ENCODE measurements around the gene UMODL1. TPM values are rescaled to one million over a fixed set of nuclear protein-coding genes. Genes with fewer than 3 reads are reported as not detected.

UMODL1 gene
- total and polyA plus RNA-seq, 3 experiments from 2014 or later, result 0.07 TPM; not detected in 2

DNA sequence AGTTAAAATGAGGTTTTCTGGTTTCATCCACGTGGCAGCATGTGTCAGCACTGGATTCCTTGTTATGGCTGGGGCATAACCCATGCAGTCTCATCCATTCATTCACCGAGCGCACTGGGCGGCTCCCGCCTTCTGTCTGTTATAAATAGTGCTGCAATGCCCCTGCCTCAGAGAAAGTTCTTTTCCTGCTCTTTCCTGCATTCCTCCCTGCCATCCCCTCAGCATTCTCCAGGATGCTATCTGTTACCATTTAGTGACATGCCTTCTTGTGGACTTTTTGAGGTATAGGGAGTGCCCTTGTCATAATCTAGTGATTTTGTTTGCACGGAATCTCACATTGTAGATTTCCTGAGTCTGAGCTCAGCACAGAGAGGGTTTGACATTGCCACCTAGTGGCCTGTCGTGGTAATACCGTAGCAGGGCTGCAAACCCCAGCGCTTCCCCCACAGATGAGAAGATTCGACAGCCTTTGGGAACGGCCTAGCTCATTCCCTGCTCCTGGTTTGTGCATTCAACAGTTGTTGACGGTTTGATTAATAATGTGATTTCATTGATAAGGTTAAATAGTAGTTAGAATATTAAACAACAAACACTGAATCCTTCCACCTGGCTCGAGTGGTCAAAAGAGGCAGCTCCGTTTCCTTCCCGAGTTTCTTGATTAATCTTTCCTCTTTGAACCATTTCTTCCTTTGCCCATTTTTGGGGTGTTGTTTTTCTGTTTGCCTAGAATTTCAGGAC lies 46.3 kb downstream of the UMODL1 start:
- CTCF ChIA-PET, result interaction anchor here (0.9 to 3.9 kb wide), 28 partner anchors 8 to 834 kb away, joined by 3 to 44 read pairs (median 4); partner anchors contain the start of gene ZBTB21

DNA sequence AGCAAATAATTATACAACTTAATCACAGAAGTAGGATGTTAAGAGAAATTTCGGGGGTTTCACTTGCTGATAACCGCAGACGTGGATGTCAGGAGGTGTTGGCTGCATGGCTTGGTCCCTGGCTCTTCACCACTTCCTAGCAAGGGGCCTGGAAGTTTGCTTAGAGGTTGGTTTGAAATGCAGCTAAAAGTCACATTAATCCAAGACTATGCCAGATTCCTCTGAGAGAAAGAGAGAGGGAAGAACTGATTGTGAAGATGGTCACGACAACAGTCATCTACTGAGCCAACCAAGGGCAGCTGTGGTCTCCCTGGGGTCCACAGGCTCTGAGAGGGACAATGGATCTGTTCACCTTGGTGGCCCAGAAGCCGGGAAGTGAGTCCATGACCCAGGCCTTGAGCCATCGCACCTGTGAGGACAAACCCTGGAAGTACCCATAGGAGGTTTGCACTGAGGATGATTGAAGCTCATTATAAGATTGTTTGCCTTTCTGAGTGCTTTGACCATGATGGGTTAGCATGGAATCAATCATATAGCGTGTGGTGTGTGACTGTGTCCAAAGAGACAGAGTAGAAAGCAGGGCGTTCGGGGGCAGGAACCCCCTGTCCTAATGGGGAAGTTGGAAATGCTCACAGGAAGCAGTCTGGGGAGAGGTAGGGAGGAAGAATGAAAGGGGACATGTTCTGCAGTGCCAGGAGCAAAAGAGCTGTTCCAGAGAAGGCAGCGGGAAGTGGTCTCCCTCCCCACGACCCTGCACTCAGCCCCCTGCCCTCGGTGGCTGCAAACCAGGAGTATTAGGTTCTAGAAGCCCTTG lies 47.1 kb downstream of the UMODL1 start:
- Histone ChIP-seq H3K4me3 (ENCODE audit: low read length) (no peak overlapping the region), H3K27me3 (ENCODE audit: insufficient read depth, low read length, poor library complexity, severe bottlenecking) (peaks cover 48% of the 10 kb centered on the region), H3K36me3 (ENCODE audit: insufficient read depth, low read length) (no peaks in the 10 kb centered on the region), H3K27ac (ENCODE audit: low read depth, low read length) (no peak overlapping the region), H3K4me1 (ENCODE audit: insufficient read depth, low read length) (peaks cover 4% of the 10 kb centered on the region), H3K9me3 (ENCODE audit: low read length) (no peaks in the 10 kb centered on the region)
- Mint-ChIP-seq H3K36me3 (no peaks in the 10 kb centered on the region), H3K4me1 (peaks cover 5 to 11% (median 8%) of the 10 kb centered on the region in 3 donors), H3K4me3 (no peak overlapping the region), H3K27ac (no peak overlapping the region), H3K27me3 (peaks cover 36 to 86% of the 10 kb centered on the region in 2 donors), H3K9me3 (no peaks in the 10 kb centered on the region)
- CTCF ChIA-PET, result interaction anchor here (0.9 to 3.9 kb wide), 26 partner anchors 10 to 835 kb away, joined by 3 to 44 read pairs (median 4); partner anchors contain the start of gene ZBTB21
- DNase-seq, result no peak
- POLR2A ChIA-PET, result interaction anchor here (0.6 to 1.2 kb wide), 3 partner anchors 107 to 715 kb away, joined by 3 to 5 read pairs (median 3); no protein-coding TSS in a partner anchor

More for the DNA sequence above, 46.3 kb downstream of the UMODL1 start:
- H3K27ac Mint-ChIP-seq, result no peak overlapping the region
- Histone ChIP-seq H3K4me3 (ENCODE audit: low read length) (no peak overlapping the region), H3K9me3 (ENCODE audit: low read length) (no peaks in the 10 kb centered on the region), H3K36me3 (ENCODE audit: insufficient read depth, low read length) (no peaks in the 10 kb centered on the region), H3K27me3 (ENCODE audit: insufficient read depth, low read length, poor library complexity, severe bottlenecking) (peaks cover 49% of the 10 kb centered on the region), H3K4me1 (ENCODE audit: insufficient read depth, low read length) (peaks cover 4% of the 10 kb centered on the region), H3K27ac (ENCODE audit: low read depth, low read length) (no peak overlapping the region)
- no peaks in the 10 kb centered on the region for H3K9me3 Mint-ChIP-seq
- peaks cover 5 to 11% (median 7%) of the 10 kb centered on the region in 3 donors for H3K4me1 Mint-ChIP-seq
- H3K36me3 Mint-ChIP-seq, result no peaks in the 10 kb centered on the region
- H3K4me3 Mint-ChIP-seq, result peak overlapping the region in 3 of 7 donors; percentile 19 to 61 (median 55)
- DNase-seq, result peak; percentile 49 to 80 (median 59)
- H3K27me3 Mint-ChIP-seq, result peaks cover 32 to 86% of the 10 kb centered on the region in 2 donors
- POLR2A ChIA-PET, result interaction anchor here (0.6 to 1.2 kb wide), 3 partner anchors 106 to 716 kb away, joined by 3 to 5 read pairs (median 3); no protein-coding TSS in a partner anchor

DNA sequence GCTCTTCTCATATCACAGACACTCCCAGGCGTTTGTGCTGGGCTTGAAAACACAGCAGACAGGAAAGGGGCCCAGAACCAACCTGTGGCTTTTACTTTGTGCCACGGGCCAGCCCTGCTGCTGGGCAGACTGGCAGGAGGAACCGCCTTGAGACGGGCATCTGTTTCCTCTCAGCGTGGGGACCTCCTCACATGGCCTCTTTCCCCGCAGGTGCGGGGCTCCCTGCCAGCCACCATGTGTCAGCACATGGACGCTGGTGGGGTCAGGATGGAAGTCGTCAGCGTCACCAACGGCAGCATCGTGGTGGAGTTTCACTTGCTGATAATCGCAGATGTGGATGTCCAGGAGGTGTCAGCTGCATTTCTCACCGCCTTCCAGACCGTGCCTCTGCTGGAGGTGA lies 47.8 kb downstream of the UMODL1 start:
- peaks cover 55% of the 10 kb centered on the region for H3K27me3 ChIP-seq (ENCODE audit: insufficient read depth, low read length, poor library complexity, severe bottlenecking)
- no peak overlapping the region for H3K27ac ChIP-seq (ENCODE audit: low read depth, low read length)
- ChIA-PET CTCF (interaction anchor here (3.7 to 3.9 kb wide), 2 partner anchors 11 to 302 kb away, joined by 42 to 44 read pairs; no protein-coding TSS in a partner anchor), POLR2A (no interaction called here)
- H3K4me1 ChIP-seq (ENCODE audit: insufficient read depth, low read length), result peaks cover 4% of the 10 kb centered on the region
- peak in 1 of 5 donors; percentile 5 for DNase-seq
- H3K4me3 ChIP-seq (ENCODE audit: low read length), result no peak overlapping the region
- H3K27ac Mint-ChIP-seq, result no peak overlapping the region
- no peaks in the 10 kb centered on the region for H3K9me3 ChIP-seq (ENCODE audit: low read length)
- no peak overlapping the region for H3K4me3 Mint-ChIP-seq
- H3K36me3 Mint-ChIP-seq, result peaks cover 0 to 4% (median 0%) of the 10 kb centered on the region in 3 donors
- H3K9me3 Mint-ChIP-seq, result no peaks in the 10 kb centered on the region
- H3K27me3 Mint-ChIP-seq, result peaks cover 36 to 85% of the 10 kb centered on the region in 2 donors
- no peaks in the 10 kb centered on the region for H3K36me3 ChIP-seq (ENCODE audit: insufficient read depth, low read length)
- peaks cover 6 to 13% (median 11%) of the 10 kb centered on the region in 3 donors for H3K4me1 Mint-ChIP-seq

DNA sequence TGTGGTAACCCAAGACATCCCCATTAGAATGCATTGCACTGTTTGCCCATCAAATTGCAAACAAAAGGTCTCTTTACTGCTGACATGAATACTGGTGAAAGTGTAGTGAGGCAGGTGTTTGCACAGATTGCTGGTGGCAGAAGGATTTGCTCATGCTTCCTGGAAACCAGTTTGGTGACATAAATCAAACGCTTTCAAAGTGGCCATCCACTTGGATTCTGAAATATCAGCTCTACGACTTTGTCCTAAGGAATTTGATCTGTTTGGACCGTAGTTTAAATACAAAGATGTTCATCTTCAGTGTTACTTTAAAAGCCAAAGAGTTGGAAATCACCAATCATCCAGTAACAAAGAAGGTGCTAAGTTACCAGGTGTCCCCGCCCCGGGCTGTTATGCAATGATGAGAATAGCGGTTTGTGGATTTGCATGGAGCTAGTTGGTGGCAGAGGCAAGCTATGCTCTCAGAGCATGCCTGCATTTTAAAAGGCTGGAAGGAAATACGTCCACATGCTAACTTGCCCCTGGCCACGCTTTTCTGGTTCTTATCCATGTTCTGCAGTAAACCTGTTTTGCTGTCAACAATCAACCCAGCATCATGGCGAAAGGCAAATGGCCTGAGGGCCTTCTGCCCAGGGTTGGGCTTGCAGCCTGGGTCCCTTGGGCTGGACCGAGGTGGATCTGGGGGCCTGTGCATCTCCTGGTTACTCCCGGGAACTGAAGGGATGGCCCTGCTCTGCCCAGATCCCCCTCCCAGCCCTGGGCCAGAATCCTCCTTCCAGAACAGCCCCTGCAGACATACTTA lies 49.2 kb downstream of the UMODL1 start:
- H3K4me3 Mint-ChIP-seq, result no peak overlapping the region
- CTCF ChIA-PET, result interaction anchor here (1.5 kb wide), 1 partner anchor 304 kb away, joined by 7 read pairs; no protein-coding TSS in a partner anchor
- no peak for DNase-seq
- H3K4me1 Mint-ChIP-seq, result peaks cover 6 to 13% (median 11%) of the 10 kb centered on the region in 3 donors
- peaks cover 0 to 4% (median 0%) of the 10 kb centered on the region in 3 donors for H3K36me3 Mint-ChIP-seq
- H3K27me3 ChIP-seq (ENCODE audit: insufficient read depth, low read length, poor library complexity, severe bottlenecking), result peaks cover 54% of the 10 kb centered on the region
- H3K9me3 Mint-ChIP-seq, result no peaks in the 10 kb centered on the region
- H3K36me3 ChIP-seq (ENCODE audit: insufficient read depth, low read length), result no peaks in the 10 kb centered on the region
- H3K4me1 ChIP-seq (ENCODE audit: insufficient read depth, low read length), result peaks cover 4% of the 10 kb centered on the region
- POLR2A ChIA-PET, result no interaction called here
- no peak overlapping the region for H3K4me3 ChIP-seq (ENCODE audit: low read length)
- H3K27ac Mint-ChIP-seq, result no peak overlapping the region
- no peaks in the 10 kb centered on the region for H3K9me3 ChIP-seq (ENCODE audit: low read length)
- H3K27me3 Mint-ChIP-seq, result peaks cover 33 to 84% of the 10 kb centered on the region in 2 donors
- no peak overlapping the region for H3K27ac ChIP-seq (ENCODE audit: low read depth, low read length)

DNA sequence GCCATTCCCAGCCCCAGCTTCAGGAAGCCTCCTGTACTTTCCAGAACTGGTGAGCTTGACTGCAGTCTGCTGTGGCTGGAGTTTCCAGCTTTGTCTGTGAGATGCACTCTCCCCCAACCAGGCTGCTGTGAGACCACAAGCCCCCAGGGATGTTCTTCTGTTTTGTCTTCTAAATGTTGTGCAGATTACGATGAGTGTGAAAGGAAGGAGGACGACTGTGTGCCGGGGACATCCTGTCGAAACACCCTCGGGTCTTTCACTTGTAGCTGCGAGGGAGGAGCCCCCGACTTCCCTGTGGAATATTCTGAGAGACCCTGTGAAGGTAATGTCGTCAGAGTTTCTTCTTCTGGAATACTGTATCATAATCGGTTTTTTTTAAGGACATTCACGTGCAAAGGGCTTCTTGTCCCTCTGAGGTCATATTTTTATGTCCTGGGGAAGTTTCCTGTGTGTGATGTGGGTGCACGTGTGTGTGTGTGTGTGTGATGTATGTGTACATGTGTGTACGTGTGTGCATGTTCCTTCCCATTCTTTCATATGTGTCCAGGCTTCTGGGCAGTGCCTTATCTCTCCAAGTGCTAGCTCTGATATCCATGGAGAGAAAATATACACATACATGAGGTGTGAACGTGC lies 49.9 kb downstream of the UMODL1 start:
- Mint-ChIP-seq H3K27ac (no peak overlapping the region), H3K36me3 (peaks cover 0 to 4% (median 0%) of the 10 kb centered on the region in 3 donors), H3K9me3 (no peaks in the 10 kb centered on the region), H3K27me3 (peaks cover 34 to 83% of the 10 kb centered on the region in 2 donors), H3K4me1 (peaks cover 6 to 13% (median 11%) of the 10 kb centered on the region in 3 donors), H3K4me3 (no peak overlapping the region)
- Histone ChIP-seq H3K4me3 (ENCODE audit: low read length) (no peak overlapping the region), H3K27ac (ENCODE audit: low read depth, low read length) (no peak overlapping the region), H3K27me3 (ENCODE audit: insufficient read depth, low read length, poor library complexity, severe bottlenecking) (peaks cover 56% of the 10 kb centered on the region), H3K36me3 (ENCODE audit: insufficient read depth, low read length) (no peaks in the 10 kb centered on the region), H3K4me1 (ENCODE audit: insufficient read depth, low read length) (peaks cover 4% of the 10 kb centered on the region), H3K9me3 (ENCODE audit: low read length) (no peaks in the 10 kb centered on the region)
- no peak for DNase-seq
- POLR2A ChIA-PET, result no interaction called here
- CTCF ChIA-PET, result interaction anchor here (1.4 to 1.5 kb wide), 2 partner anchors 13 to 304 kb away, joined by 4 to 7 read pairs; no protein-coding TSS in a partner anchor

DNA sequence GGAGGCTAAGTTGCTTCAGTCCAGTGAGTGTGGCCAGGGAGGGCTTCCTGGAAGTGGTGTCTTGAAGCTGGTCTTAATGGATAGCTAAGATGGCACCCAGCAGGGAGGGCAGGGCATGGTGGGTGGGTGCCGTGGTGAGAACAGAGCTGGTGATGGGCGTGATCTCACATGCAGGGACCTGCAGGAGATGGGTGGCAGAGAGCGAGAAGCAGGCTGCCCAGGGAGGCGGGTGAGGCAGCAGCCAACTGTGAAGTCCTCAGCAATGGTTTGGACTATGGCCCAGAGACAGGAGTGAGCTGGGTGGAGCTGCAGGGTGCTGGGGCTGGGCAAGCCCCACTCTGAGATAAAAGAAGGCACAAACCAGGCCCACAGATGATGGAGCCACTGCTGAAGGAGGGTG lies 50.7 kb downstream of the UMODL1 start:
- CTCF ChIA-PET, result interaction anchor here (1.2 to 1.4 kb wide), 2 partner anchors 14 to 305 kb away, joined by 4 to 5 read pairs; no protein-coding TSS in a partner anchor
- Mint-ChIP-seq H3K9me3 (no peaks in the 10 kb centered on the region), H3K27me3 (peaks cover 37 to 84% of the 10 kb centered on the region in 2 donors), H3K4me1 (peaks cover 6 to 13% (median 11%) of the 10 kb centered on the region in 3 donors), H3K36me3 (peaks cover 0 to 4% (median 0%) of the 10 kb centered on the region in 3 donors), H3K4me3 (no peak overlapping the region), H3K27ac (no peak overlapping the region)
- H3K27ac ChIP-seq (ENCODE audit: low read depth, low read length), result no peak overlapping the region
- no peak overlapping the region for H3K4me3 ChIP-seq (ENCODE audit: low read length)
- H3K27me3 ChIP-seq (ENCODE audit: insufficient read depth, low read length, poor library complexity, severe bottlenecking), result peaks cover 56% of the 10 kb centered on the region
- POLR2A ChIA-PET, result no interaction called here
- no peak for DNase-seq
- H3K4me1 ChIP-seq (ENCODE audit: insufficient read depth, low read length), result peaks cover 4% of the 10 kb centered on the region
- no peaks in the 10 kb centered on the region for H3K36me3 ChIP-seq (ENCODE audit: insufficient read depth, low read length)
- H3K9me3 ChIP-seq (ENCODE audit: low read length), result no peaks in the 10 kb centered on the region

DNA sequence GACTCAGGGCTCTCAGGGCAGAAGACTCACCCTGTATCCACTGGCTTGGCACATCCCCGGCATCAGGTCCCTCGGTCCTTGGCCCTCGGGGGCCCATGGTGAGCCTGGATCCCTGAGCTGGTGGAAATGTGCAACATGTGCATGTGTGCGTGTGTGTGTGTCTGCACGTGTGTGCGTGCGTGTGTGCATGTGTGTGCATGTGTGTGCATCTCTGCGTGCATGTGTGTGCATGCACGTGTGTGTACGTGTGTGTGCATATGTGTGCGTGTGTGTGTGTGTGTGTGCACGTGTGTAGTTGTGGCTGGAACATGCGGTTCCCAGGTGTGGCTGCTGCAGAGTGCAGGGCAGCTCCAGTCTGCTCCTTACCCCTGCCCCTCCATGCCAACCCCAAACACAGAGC lies 51.3 kb downstream of the UMODL1 start:
- no peaks in the 10 kb centered on the region for H3K9me3 Mint-ChIP-seq
- H3K27me3 ChIP-seq (ENCODE audit: insufficient read depth, low read length, poor library complexity, severe bottlenecking), result peaks cover 56% of the 10 kb centered on the region
- H3K36me3 ChIP-seq (ENCODE audit: insufficient read depth, low read length), result no peaks in the 10 kb centered on the region
- H3K27ac ChIP-seq (ENCODE audit: low read depth, low read length), result no peak overlapping the region
- no peak overlapping the region for H3K4me3 ChIP-seq (ENCODE audit: low read length)
- H3K27ac Mint-ChIP-seq, result no peak overlapping the region
- H3K36me3 Mint-ChIP-seq, result peaks cover 0 to 4% (median 0%) of the 10 kb centered on the region in 3 donors
- ChIA-PET POLR2A (no interaction called here), CTCF (interaction anchor here (1.2 kb wide), 1 partner anchor 306 kb away, joined by 5 read pairs; no protein-coding TSS in a partner anchor)
- H3K4me1 ChIP-seq (ENCODE audit: insufficient read depth, low read length), result no peaks in the 10 kb centered on the region
- DNase-seq, result no peak
- no peak overlapping the region for H3K4me3 Mint-ChIP-seq
- H3K4me1 Mint-ChIP-seq, result peaks cover 3 to 8% (median 6%) of the 10 kb centered on the region in 3 donors
- peaks cover 36 to 82% of the 10 kb centered on the region in 2 donors for H3K27me3 Mint-ChIP-seq
- H3K9me3 ChIP-seq (ENCODE audit: low read length), result no peaks in the 10 kb centered on the region
